Activated naive CD8-positive, alpha-beta T cell treated with anti-CD3 and anti-CD28 coated beads, Interleukin-2, amount 10 ng/mL, durations not matched to agents 7 days and 5 days (primary cell): ENCODE results near the gene SELPLG. TPM values are rescaled to one million over a fixed set of nuclear protein-coding genes. Genes with fewer than 3 reads are reported as not detected.
"Not testable (repeated sequence)": the region's sequence is repeated elsewhere in the genome, so short reads cannot be mapped to it uniquely, and the experiment has no call there.

ENCODE experiments used
- ATAC-seq: fragments of 150-1000 bp; cut with Tn5 transposase; one replicate; pipeline ENCODE4 v1.10.0; 2021; ENCODE audit warnings: low read depth, moderate library complexity
- POLR2A ChIA-PET: fragments of 350-600 bp; sonication (Branson Sonifier 250); formaldehyde crosslinking; loops from one replicate; lab custom pipeline; 2021; ENCODE audit warnings: antibody characterized with exemption; lab: Charles Lee
- DNase-seq: peaks from one replicate; pipeline ENCODE4 v3.0.0; 2021
- H3K27ac Mint-ChIP-seq: one replicate; pipeline ENCODE4 v1.8.0; 2022; ENCODE audit warnings: mild to moderate bottlenecking, mixed read lengths
- H3K27me3 Mint-ChIP-seq: one replicate; pipeline ENCODE4 v1.8.0; 2022; ENCODE audit warnings: mild to moderate bottlenecking, moderate library complexity, mixed read lengths
- H3K36me3 Mint-ChIP-seq: one replicate; pipeline ENCODE4 v1.8.0; 2021; ENCODE audit warnings: mild to moderate bottlenecking, mixed read lengths
- H3K4me1 Mint-ChIP-seq: one replicate; pipeline ENCODE4 v1.8.0; 2021; ENCODE audit warnings: mixed read lengths
- H3K4me3 Mint-ChIP-seq: one replicate; pipeline ENCODE4 v1.8.0; 2022; ENCODE audit warnings: mild to moderate bottlenecking, moderate library complexity, mixed read lengths
- H3K9me3 Mint-ChIP-seq: one replicate; pipeline ENCODE4 v1.8.0; 2021; ENCODE audit warnings: mixed read lengths
- total RNA-seq, 2 experiments: library from RNA; stranded (reverse); gene quantifications; one replicate each; pipeline ENCODE4 v1.2.3, GENCODE V29; 2021

The SELPLG gene
- total RNA-seq, 2 experiments from 2014 or later = 159 to 163 TPM

- no peak for DNase-seq
- ATAC-seq = no peak
- Mint-ChIP-seq H3K27ac (peak overlapping the region; percentile 14), H3K4me3 (no peak overlapping the region), H3K9me3 (no peaks in the 10 kb centered on the region), H3K27me3 (no peaks in the 10 kb centered on the region), H3K36me3 (peaks cover 31% of the 10 kb centered on the region), H3K4me1 (peaks cover 30% of the 10 kb centered on the region)
- POLR2A ChIA-PET = interaction anchor here (0.8 to 1.7 kb wide), 2 partner anchors 8 to 11 kb away, joined by 4 read pairs; partner anchors contain the start of gene SELPLG
Observed at GRCh38 chr12:108641446-108642268, 8.0 kb upstream of the SELPLG start.

DNA sequence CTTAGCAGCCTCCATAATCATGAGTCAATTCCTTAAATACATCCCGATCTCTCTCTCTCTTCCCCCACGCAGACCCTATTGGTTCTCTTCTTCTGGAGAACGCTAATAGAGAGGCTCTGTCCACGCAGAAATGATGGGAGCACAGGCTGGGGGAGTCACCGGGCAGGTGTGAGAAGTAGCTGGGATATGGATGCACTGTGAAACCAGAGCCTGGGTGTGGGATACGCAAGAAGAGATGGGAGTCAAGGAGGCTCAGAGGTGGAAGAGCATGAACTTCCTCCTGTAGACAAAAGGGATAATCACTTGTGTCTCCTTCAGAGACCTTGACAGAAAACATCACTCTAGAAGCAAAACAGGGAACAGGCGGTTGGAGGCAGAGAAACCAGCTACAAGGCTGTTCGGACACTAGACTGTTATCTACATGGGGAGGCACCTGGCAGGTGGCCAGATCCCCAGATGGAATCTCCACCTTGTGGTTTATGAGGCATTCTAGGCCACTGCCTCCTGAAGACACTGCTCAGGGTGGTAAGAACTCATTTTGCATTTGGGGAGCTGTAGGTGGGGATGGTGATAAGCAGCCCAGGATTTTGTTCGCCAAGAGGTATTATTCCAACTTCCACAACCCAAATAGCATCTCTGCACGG lies 7.2 kb upstream of the SELPLG start:
- Mint-ChIP-seq H3K4me3 (no peak overlapping the region), H3K36me3 (peaks cover 29% of the 10 kb centered on the region), H3K27me3 (no peaks in the 10 kb centered on the region), H3K4me1 (peaks cover 28% of the 10 kb centered on the region), H3K27ac (no peak overlapping the region), H3K9me3 (no peaks in the 10 kb centered on the region)
- no peak for DNase-seq
- POLR2A ChIA-PET = interaction anchor here (0.8 to 1.7 kb wide), 2 partner anchors 7 to 11 kb away, joined by 4 read pairs; partner anchors contain the start of gene SELPLG
- ATAC-seq = no peak

- POLR2A ChIA-PET = interaction anchor here (1.1 to 3.5 kb wide), 2 partner anchors 10 to 22 kb away, joined by 3 to 21 read pairs; no protein-coding TSS in a partner anchor
- Mint-ChIP-seq H3K4me3 (no peak overlapping the region), H3K36me3 (peaks cover 15% of the 10 kb centered on the region), H3K27me3 (no peaks in the 10 kb centered on the region), H3K4me1 (peaks cover 29% of the 10 kb centered on the region), H3K27ac (peak overlapping the region; percentile 11), H3K9me3 (no peaks in the 10 kb centered on the region)
- ATAC-seq (no peak), DNase-seq (no peak)
Observed at GRCh38 chr12:108638997-108639822, 5.5 kb upstream of the SELPLG start.

DNA sequence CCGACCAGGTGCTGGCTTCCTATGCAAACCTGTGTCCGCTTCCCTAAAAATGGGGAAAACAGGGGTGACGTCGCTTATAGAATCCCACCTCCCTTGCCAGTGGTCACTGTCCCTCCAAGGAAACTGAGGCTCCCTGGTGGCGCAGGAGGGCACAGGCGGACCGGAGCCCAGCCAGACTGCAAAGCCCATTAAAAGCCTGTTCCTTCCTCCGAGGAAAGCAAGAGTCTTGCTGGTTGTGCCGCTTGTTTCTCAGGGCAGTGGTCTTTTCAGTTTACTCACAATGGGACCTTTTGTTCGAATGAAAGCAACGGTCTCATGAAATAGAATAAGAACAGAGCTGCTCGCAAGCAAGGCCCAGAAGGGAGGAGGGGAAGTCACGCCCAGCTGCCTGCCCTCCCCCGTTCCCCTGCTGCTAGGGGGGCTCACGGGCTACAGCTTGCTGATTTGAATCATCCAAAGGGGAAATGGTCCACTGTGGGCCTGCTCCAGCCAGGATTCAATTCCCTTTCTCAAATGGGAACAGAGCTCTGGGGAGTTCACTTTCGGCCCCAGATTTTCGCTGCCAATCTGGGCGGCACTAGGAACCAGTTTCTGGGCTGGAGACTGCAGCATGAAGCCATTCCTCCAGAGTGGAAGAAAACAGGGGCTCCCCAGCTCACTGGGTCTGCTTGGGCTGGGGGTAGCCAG lies 4.6 kb upstream of the SELPLG start:
- H3K4me3 Mint-ChIP-seq = no peak overlapping the region
- peaks cover 15% of the 10 kb centered on the region for H3K36me3 Mint-ChIP-seq
- no peak overlapping the region for H3K27ac Mint-ChIP-seq
- ATAC-seq = no peak
- no peaks in the 10 kb centered on the region for H3K9me3 Mint-ChIP-seq
- no peaks in the 10 kb centered on the region for H3K27me3 Mint-ChIP-seq
- peaks cover 33% of the 10 kb centered on the region for H3K4me1 Mint-ChIP-seq
- POLR2A ChIA-PET = interaction anchor here (1.1 to 3.5 kb wide), 2 partner anchors 10 to 21 kb away, joined by 3 to 21 read pairs; no protein-coding TSS in a partner anchor
- DNase-seq = no peak

DNA sequence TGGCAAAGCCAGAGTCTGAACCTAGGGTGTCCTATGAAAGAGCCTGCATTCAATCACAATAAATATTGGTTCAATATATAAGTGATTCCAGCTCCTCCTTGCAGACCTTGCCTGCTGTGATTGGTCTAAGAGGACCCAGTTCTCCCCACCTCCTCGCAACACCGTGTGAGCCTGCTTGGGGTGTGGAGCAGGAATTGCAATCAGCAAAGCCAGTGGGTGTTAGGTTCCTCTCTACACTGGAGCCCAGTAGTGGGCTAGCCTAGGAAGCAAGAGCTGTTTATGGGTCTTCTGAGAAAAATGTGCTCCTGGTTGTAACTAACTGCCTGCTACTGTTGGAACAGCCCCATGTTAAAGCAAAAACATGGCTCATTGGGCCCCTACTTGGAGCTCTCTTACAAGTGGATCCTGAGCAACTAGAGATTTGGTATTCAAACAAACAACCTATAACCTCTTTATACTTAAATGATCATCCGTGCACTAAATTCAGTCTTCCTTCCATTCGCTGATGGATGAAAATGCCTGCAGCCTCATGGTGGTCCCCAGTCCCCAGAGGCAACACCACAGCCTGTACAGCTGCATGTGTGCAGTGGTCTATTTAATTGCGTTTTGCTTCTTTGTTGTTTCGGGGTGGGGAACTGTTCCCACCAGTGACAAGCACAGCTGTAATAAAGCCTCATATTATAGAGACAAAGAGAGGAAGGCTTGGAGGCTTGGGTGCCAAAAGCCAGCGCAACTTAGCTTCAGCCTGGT lies 3.7 kb upstream of the SELPLG start:
- Mint-ChIP-seq H3K9me3 (no peaks in the 10 kb centered on the region), H3K27ac (peak overlapping the region; percentile 72), H3K4me3 (peak overlapping the region; percentile 28), H3K27me3 (no peaks in the 10 kb centered on the region), H3K36me3 (peaks cover 20% of the 10 kb centered on the region), H3K4me1 (peaks cover 33% of the 10 kb centered on the region)
- DNase-seq (no peak), ATAC-seq (no peak)
- POLR2A ChIA-PET = interaction anchor here (0.6 to 10.8 kb wide), 6 partner anchors 9 to 1167 kb away, joined by 3 to 156 read pairs (median 42); partner anchors contain the start of genes ISCU and SART3

- no peak for ATAC-seq
- Mint-ChIP-seq H3K27me3 (no peaks in the 10 kb centered on the region), H3K27ac (peak overlapping the region; percentile 100), H3K4me3 (peak overlapping the region; percentile 100), H3K4me1 (peaks cover 37% of the 10 kb centered on the region), H3K36me3 (peaks cover 27% of the 10 kb centered on the region), H3K9me3 (no peaks in the 10 kb centered on the region)
- no peak for DNase-seq
- POLR2A ChIA-PET = interaction anchor here (0.6 to 10.8 kb wide), 12 partner anchors 10 to 1888 kb away, joined by 3 to 156 read pairs (median 8); partner anchors contain the start of genes ISCU, SART3 and SSH1
Observed at GRCh38 chr12:108635997-108636808, 2.5 kb upstream of the SELPLG start.

DNA sequence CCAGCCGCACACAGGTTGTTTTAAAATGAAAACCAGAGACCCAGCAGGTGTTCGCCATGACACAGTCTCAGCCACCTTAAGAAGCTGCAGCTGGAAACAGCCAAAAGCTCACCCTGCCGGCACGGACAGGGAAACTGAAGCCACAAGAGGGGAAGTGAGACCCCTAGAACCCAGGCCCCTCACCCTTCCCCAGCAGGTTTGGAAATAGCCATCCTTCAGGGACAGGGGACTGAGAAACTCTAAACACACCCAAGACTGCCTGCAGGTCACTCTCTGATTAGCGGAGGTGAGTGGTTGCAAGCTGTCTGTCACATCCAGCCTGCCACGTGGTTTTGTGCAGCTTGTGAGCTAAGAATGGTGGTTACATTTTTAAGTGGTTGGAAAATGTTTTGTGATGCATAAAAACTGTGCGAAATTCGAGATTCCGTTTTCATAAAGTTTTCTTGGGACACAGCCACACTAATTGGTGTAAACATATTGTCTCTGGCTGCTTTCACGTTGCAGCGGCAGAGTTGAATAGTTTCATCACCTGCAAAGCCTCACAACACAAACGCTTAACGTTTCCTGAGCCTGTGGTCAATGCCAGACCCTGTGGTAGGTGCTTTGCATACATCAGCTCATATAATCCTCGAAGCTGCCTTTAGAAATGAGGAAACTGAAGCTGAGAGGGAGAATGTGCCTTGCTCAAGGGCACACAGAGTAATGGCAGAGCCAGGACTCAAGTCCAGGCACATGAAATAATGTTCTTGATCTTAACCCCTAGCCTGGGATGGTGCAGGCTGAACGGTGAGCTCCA lies 1.7 kb upstream of the SELPLG start:
- no peaks in the 10 kb centered on the region for H3K9me3 Mint-ChIP-seq
- DNase-seq (peak; percentile 60), ATAC-seq (peak; percentile 37)
- POLR2A ChIA-PET = interaction anchor here (0.6 to 10.8 kb wide), 14 partner anchors 9 to 1887 kb away, joined by 3 to 156 read pairs (median 4); partner anchors contain the start of genes ISCU, SART3 and SSH1
- H3K4me3 Mint-ChIP-seq = peak overlapping the region; percentile 100
- peak overlapping the region; percentile 100 for H3K27ac Mint-ChIP-seq
- no peaks in the 10 kb centered on the region for H3K27me3 Mint-ChIP-seq
- peaks cover 32% of the 10 kb centered on the region for H3K36me3 Mint-ChIP-seq
- H3K4me1 Mint-ChIP-seq = peaks cover 43% of the 10 kb centered on the region

DNA sequence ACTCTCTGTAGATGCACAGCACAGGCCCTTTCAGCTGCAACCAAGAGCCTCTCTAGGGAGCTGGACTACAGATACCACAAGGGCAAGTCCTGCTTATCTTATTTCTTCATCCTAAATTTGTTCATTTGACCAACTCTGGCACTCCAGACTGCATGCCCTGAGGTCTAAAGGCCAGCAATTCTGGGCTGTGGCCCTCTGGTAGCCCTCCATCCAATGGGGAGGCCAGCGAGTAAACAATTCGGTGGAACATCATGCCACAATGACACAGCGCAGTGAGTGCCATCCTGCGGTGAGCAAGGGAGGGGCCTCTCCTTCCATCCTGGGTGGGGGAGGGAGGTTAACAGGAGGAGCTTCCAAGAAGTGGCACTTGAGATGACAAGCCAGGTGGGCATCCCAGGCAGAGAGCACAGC lies 652 bp upstream of the SELPLG start:
- no peaks in the 10 kb centered on the region for H3K9me3 Mint-ChIP-seq
- peaks cover 46% of the 10 kb centered on the region for H3K4me1 Mint-ChIP-seq
- no peaks in the 10 kb centered on the region for H3K27me3 Mint-ChIP-seq
- H3K36me3 Mint-ChIP-seq = peaks cover 33% of the 10 kb centered on the region
- ATAC-seq (no peak), DNase-seq (peak; percentile 59)
- peak overlapping the region; percentile 100 for H3K4me3 Mint-ChIP-seq
- peak overlapping the region; percentile 100 for H3K27ac Mint-ChIP-seq
- POLR2A ChIA-PET = interaction anchor here (0.7 to 10.8 kb wide), 12 partner anchors 8 to 224 kb away, joined by 3 to 156 read pairs (median 12); partner anchors contain the start of genes ISCU, SART3 and SSH1

DNA sequence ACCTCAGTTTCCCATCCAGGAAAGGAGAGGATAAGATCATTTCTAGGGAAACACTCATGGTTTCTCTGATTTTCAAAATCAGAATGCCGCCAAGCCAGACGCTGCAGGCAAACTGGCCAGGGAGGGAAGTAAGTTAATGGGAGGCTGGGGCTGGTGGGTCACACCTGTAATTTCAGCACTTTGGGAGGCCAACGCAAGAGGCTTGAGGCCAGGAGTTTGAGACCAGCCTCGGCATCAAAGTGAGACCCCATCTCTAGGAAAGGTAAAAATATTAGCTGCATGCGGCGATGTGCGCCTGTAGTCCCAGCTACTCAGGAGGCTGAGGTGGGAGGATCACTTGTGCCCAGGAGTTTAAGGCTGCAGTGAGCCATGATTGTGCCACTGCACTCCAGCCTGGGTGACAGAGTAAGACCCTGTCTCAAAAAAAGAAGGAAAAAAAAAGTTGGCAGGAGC lies 587 bp downstream of the SELPLG start:
- DNase-seq (no peak), ATAC-seq (no peak)
- H3K36me3 Mint-ChIP-seq = peaks cover 38% of the 10 kb centered on the region

GRCh38 chr12:108631261-108631660 lies 2.4 kb downstream of the SELPLG start:
- POLR2A ChIA-PET = interaction anchor here (1.4 to 10.8 kb wide), 6 partner anchors 13 to 226 kb away, joined by 4 to 156 read pairs (median 70); partner anchors contain the start of genes ISCU, SART3 and SSH1
- Mint-ChIP-seq H3K4me3 (peak overlapping the region; percentile 100), H3K36me3 (peaks cover 37% of the 10 kb centered on the region), H3K4me1 (peaks cover 47% of the 10 kb centered on the region), H3K27ac (peak overlapping the region; percentile 100)
- ATAC-seq, H3K27me3 Mint-ChIP-seq, H3K9me3 Mint-ChIP-seq, DNase-seq: not testable (repeated sequence)

More for the DNA sequence above, 587 bp downstream of the SELPLG start:
- Mint-ChIP-seq H3K4me1 (peaks cover 49% of the 10 kb centered on the region), H3K9me3 (no peaks in the 10 kb centered on the region), H3K4me3 (peak overlapping the region; percentile 100), H3K27me3 (no peaks in the 10 kb centered on the region), H3K27ac (peak overlapping the region; percentile 100)
- POLR2A ChIA-PET = interaction anchor here (0.5 to 10.8 kb wide), 12 partner anchors 9 to 1415 kb away, joined by 3 to 156 read pairs (median 8); partner anchors contain the start of genes C12orf76, ISCU, SART3 and SSH1
